GM12878 (cell line): ENCODE measurements around the gene TEN1. TPM values are rescaled to one million over a fixed set of nuclear protein-coding genes. Genes with fewer than 3 reads are reported as not detected.

Source experiments
- ATAC-seq: fragments of 200-7000 bp; cut with Tn5 transposase; 3 replicates; pipeline ENCODE4 v1.9.1; 2020; ENCODE audit warnings: mild to moderate bottlenecking, moderate library complexity
- BruUV-seq: library from RNA; stranded (reverse); fragments of 400-500 nt; replicated peaks from 2 replicates; lab custom pipeline; 2021; lab: Mats Ljungman, UMichigan
- CTCF ChIA-PET: fragments of 300-600 bp; sonication (Branson Sonifier 250); formaldehyde crosslinking; extraction: SDS; loops from one replicate; lab custom pipeline; 2021; ENCODE audit warnings: inconsistent platforms; lab: Yijun Ruan, JAX
- POLR2A ChIA-PET: fragments of 350-600 bp; formaldehyde crosslinking; extraction: SDS; loops from one replicate; lab custom pipeline; 2021; ENCODE audit warnings: inconsistent platforms; lab: Charles Lee
- RAD21 ChIA-PET: fragments of 300-600 bp; sonication (Branson Sonifier 250); formaldehyde crosslinking; loops from one replicate; lab custom pipeline; 2023; ENCODE audit warnings: antibody characterized with exemption; ENCODE audit not compliant: unreplicated experiment; lab: Charles Lee
- SMC1A ChIA-PET: fragments of 300-600 bp; sonication (Branson Sonifier 250); formaldehyde crosslinking; loops from one replicate; lab custom pipeline; 2023; ENCODE audit not compliant: unreplicated experiment, uncharacterized antibody; lab: Charles Lee
- DNase-seq: peaks from one replicate; pipeline ENCODE4 v3.0.0-alpha.2; 2011; ENCODE audit warnings: low read depth, low spot score
- FAIRE-seq: peaks from 3 replicates; lab custom pipeline; 2011; peaks lifted over from hg19 to GRCh38; lab: Jason Lieb, UNC
- H2AFZ ChIP-seq: 2 replicates; pipeline ENCODE4 v1.6.0; 2011; ENCODE audit warnings: low read depth, low read length, control low read depth; ENCODE audit not compliant: control insufficient read depth
- H3K27ac ChIP-seq: 2 replicates; pipeline ENCODE4 v1.5.1; 2011; ENCODE audit warnings: control low read depth; ENCODE audit not compliant: control insufficient read depth, insufficient read depth
- H3K27me3 ChIP-seq, 2 experiments: replicated peaks in 1 of 2; 2 replicates each; pipeline versions ENCODE4 v1.6.0 to v1.6.1; 2011; ENCODE audit warnings: low read length in 1 of 2; ENCODE audit not compliant: control insufficient read depth in 2 of 2, insufficient read depth in 2 of 2
- H3K36me3 ChIP-seq, 2 experiments: 2 replicates each; pipeline ENCODE4 v1.5.1; 2011; ENCODE audit warnings: low read length in 1 of 2; ENCODE audit not compliant: control insufficient read depth in 2 of 2, insufficient read depth in 2 of 2
- H3K4me1 ChIP-seq: 2 replicates; pipeline ENCODE4 v1.6.1; 2011; ENCODE audit warnings: mild to moderate bottlenecking, low read length, moderate library complexity, mixed read lengths; ENCODE audit not compliant: control insufficient read depth, insufficient read depth
- H3K4me2 ChIP-seq: 2 replicates; pipeline ENCODE4 v1.6.0; 2011; ENCODE audit warnings: control low read depth; ENCODE audit not compliant: control insufficient read depth, insufficient read depth
- H3K4me3 ChIP-seq: fragments of 200-600 bp; sonication (generic); 2 replicates; pipeline ENCODE4 v1.5.1; 2016
- H3K79me2 ChIP-seq: 2 replicates; pipeline ENCODE4 v1.6.0; 2011; ENCODE audit warnings: low read length; ENCODE audit not compliant: control insufficient read depth, insufficient read depth
- H3K9ac ChIP-seq: 2 replicates; pipeline ENCODE4 v1.8.0; 2011; ENCODE audit warnings: low read length, control low read depth, mixed read lengths; ENCODE audit not compliant: control insufficient read depth, insufficient read depth
- H3K9me3 ChIP-seq: replicated peaks from 3 replicates; pipeline ENCODE4 v1.5.1; 2011; ENCODE audit warnings: mild to moderate bottlenecking, low read length; ENCODE audit not compliant: control insufficient read depth, insufficient read depth
- H4K20me1 ChIP-seq: 2 replicates; pipeline ENCODE4 v1.6.0; 2011; ENCODE audit not compliant: control insufficient read depth, insufficient read depth
- IKZF1 ChIP-seq: fragments of 450-650 bp; conservative IDR thresholded peaks from 2 replicates; pipeline ENCODE4 v1.6.1; 2017; ENCODE audit warnings: antibody characterized with exemption, mild to moderate bottlenecking
- PML ChIP-seq: IDR thresholded peaks from 2 replicates; pipeline ENCODE4 v1.6.1; 2012; ENCODE audit warnings: low read length, inconsistent platforms
- POLR2A ChIP-seq: IDR thresholded peaks from 2 replicates; pipeline ENCODE4 v1.6.1; 2011; ENCODE audit warnings: low read depth, mild to moderate bottlenecking, low read length
- YY1 ChIP-seq: IDR thresholded peaks from 2 replicates; pipeline ENCODE4 v1.6.1; 2011; ENCODE audit warnings: low read depth, mild to moderate bottlenecking, low read length
- ZNF622 ChIP-seq: fragments of 450-650 bp; IDR thresholded peaks from 2 replicates; pipeline ENCODE4 v1.6.1; 2017; ENCODE audit warnings: mild to moderate bottlenecking, inconsistent platforms
- WGBS: methylation state at CpG from one replicate; pipeline ENCODE4 v1.1.6; 2016; ENCODE audit warnings: low lambda C conversion rate; ENCODE audit not compliant: insufficient replicate concordance, insufficient coverage; ENCODE audit errors: missing lambda C conversion rate; 5-methylcytosine and 5-hydroxymethylcytosine counted together
- in situ Hi-C: fragments of 300-500 bp; cut with MboI; formaldehyde crosslinking; loops from 9 replicates; pipeline ENCODE4 v1.14.3; 2018; ENCODE audit warnings: mixed read lengths
- intact Hi-C: fragments of 100-400 bp; cut with micrococcal nuclease; formaldehyde crosslinking; loops from one replicate; pipeline ENCODE4 v1.14.2; 2022; ENCODE audit not compliant: unreplicated experiment
- polyA plus RNA-seq, 11 experiments: library from polyadenylated mRNA; depleted of rRNA in 4 of 11; unstranded in 6 of 11; stranded (reverse) in 5 of 11; fragments of >200 nt; fragmentation: Nextera tagmentation in 4 of 11; fragmentation: Illumina TruSeq in 1 of 11; extraction: Ambion mirVana in 4 of 11; extraction: Trizol in 1 of 11; gene quantifications; 1 replicate in 1 of 11; 2 replicates in 10 of 11; pipeline versions ENCODE4 v1.2.1 to v1.2.3, GENCODE V29; 2011 to 2016; ENCODE audit warnings: inconsistent platforms in 2 of 11, missing spikeins in 2 of 11, low read depth in 1 of 11
- total RNA-seq, 4 experiments: library from RNA; depleted of rRNA in 3 of 4; stranded (reverse); fragments of >200 nt in 3 of 4; fragmentation: Illumina TruSeq in 1 of 4; extraction: Trizol in 1 of 4; gene quantifications; 2 replicates each; pipeline versions ENCODE4 v1.2.1 to v1.2.3, GENCODE V29; 2013 to 2021
- TF ChIP-seq, protein P1 (sequence below): fragments of 450-650 bp; IDR thresholded peaks from 2 replicates; pipeline ENCODE4 v1.6.1; 2016; ENCODE audit warnings: mild to moderate bottlenecking
- TF ChIP-seq, protein P2 (sequence below): IDR thresholded peaks from 2 replicates; pipeline ENCODE4 v1.6.1; 2012; ENCODE audit warnings: improper control_type of control experiment, low read depth, low read length; ENCODE audit not compliant: insufficient replicate concordance
- TF ChIP-seq, protein P3 (sequence below): fragments of 450-650 bp; IDR thresholded peaks from 2 replicates; pipeline ENCODE4 v1.6.1; 2017; ENCODE audit warnings: mild to moderate bottlenecking
- TF ChIP-seq, protein P4 (sequence below): IDR thresholded peaks from 2 replicates; pipeline ENCODE4 v1.6.1; 2012; ENCODE audit warnings: low read length, inconsistent platforms

Gene TEN1
- total and polyA plus RNA-seq, 10 of the 15 experiments (the other 5 are each of a cell fraction or from before 2014, with no cell fraction given): 1.1 to 33.1 (median 17.4) TPM

DNA sequence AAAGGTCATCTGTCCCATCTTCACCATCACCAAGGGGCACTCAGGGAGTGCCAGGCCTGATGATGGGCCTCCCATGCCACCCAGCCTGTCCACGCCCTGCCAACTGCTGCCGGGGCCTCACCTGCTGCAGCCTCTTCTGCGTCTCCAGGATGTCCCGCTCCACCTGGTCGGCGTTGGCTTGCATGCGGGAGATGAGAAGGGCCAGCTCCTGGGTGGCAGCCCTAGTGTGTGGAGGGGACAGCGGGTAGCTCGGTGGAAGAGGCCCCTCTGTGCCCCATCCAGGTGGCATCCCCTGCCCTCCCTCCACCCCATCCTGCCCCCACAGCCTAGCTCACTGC lies 44.8 kb downstream of the TEN1 start:
- no peak overlapping the region for H3K9ac ChIP-seq

More for the DNA sequence above, 44.8 kb downstream of the TEN1 start:
- in situ Hi-C loops (no loop called here), intact Hi-C loops (no loop called here)
- no TSS peak for BruUV-seq
- Histone ChIP-seq H3K36me3 (no peaks in the 10 kb centered on the region), H3K27me3 (no peaks in the 10 kb centered on the region), H3K4me1 (no peaks in the 10 kb centered on the region), H4K20me1 (no peaks in the 10 kb centered on the region), H2AFZ (no peak overlapping the region), H3K27ac (no peak overlapping the region), H3K4me3 (no peak overlapping the region), H3K4me2 (no peak overlapping the region), H3K9me3 (no peaks in the 10 kb centered on the region), H3K79me2 (no peaks in the 10 kb centered on the region)
- no peak for FAIRE-seq
- WGBS: 59% methylated on average over 9 of the region's 9 CpGs
- no peak for DNase-seq
- no peak for TF ChIP-seq PML
- no peak for TF ChIP-seq POLR2A
- TF ChIP-seq, protein P1, sequence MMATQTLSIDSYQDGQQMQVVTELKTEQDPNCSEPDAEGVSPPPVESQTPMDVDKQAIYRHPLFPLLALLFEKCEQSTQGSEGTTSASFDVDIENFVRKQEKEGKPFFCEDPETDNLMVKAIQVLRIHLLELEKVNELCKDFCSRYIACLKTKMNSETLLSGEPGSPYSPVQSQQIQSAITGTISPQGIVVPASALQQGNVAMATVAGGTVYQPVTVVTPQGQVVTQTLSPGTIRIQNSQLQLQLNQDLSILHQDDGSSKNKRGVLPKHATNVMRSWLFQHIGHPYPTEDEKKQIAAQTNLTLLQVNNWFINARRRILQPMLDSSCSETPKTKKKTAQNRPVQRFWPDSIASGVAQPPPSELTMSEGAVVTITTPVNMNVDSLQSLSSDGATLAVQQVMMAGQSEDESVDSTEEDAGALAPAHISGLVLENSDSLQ: no peak
- TF ChIP-seq, protein P2, sequence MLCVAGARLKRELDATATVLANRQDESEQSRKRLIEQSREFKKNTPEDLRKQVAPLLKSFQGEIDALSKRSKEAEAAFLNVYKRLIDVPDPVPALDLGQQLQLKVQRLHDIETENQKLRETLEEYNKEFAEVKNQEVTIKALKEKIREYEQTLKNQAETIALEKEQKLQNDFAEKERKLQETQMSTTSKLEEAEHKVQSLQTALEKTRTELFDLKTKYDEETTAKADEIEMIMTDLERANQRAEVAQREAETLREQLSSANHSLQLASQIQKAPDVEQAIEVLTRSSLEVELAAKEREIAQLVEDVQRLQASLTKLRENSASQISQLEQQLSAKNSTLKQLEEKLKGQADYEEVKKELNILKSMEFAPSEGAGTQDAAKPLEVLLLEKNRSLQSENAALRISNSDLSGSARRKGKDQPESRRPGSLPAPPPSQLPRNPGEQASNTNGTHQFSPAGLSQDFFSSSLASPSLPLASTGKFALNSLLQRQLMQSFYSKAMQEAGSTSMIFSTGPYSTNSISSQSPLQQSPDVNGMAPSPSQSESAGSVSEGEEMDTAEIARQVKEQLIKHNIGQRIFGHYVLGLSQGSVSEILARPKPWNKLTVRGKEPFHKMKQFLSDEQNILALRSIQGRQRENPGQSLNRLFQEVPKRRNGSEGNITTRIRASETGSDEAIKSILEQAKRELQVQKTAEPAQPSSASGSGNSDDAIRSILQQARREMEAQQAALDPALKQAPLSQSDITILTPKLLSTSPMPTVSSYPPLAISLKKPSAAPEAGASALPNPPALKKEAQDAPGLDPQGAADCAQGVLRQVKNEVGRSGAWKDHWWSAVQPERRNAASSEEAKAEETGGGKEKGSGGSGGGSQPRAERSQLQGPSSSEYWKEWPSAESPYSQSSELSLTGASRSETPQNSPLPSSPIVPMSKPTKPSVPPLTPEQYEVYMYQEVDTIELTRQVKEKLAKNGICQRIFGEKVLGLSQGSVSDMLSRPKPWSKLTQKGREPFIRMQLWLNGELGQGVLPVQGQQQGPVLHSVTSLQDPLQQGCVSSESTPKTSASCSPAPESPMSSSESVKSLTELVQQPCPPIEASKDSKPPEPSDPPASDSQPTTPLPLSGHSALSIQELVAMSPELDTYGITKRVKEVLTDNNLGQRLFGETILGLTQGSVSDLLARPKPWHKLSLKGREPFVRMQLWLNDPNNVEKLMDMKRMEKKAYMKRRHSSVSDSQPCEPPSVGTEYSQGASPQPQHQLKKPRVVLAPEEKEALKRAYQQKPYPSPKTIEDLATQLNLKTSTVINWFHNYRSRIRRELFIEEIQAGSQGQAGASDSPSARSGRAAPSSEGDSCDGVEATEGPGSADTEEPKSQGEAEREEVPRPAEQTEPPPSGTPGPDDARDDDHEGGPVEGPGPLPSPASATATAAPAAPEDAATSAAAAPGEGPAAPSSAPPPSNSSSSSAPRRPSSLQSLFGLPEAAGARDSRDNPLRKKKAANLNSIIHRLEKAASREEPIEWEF: no peak
- no peak for TF ChIP-seq YY1
- TF ChIP-seq, protein P3, sequence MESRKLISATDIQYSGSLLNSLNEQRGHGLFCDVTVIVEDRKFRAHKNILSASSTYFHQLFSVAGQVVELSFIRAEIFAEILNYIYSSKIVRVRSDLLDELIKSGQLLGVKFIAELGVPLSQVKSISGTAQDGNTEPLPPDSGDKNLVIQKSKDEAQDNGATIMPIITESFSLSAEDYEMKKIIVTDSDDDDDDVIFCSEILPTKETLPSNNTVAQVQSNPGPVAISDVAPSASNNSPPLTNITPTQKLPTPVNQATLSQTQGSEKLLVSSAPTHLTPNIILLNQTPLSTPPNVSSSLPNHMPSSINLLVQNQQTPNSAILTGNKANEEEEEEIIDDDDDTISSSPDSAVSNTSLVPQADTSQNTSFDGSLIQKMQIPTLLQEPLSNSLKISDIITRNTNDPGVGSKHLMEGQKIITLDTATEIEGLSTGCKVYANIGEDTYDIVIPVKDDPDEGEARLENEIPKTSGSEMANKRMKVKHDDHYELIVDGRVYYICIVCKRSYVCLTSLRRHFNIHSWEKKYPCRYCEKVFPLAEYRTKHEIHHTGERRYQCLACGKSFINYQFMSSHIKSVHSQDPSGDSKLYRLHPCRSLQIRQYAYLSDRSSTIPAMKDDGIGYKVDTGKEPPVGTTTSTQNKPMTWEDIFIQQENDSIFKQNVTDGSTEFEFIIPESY: no peak
- TF ChIP-seq IKZF1: no peak
- TF ChIP-seq, protein P4, sequence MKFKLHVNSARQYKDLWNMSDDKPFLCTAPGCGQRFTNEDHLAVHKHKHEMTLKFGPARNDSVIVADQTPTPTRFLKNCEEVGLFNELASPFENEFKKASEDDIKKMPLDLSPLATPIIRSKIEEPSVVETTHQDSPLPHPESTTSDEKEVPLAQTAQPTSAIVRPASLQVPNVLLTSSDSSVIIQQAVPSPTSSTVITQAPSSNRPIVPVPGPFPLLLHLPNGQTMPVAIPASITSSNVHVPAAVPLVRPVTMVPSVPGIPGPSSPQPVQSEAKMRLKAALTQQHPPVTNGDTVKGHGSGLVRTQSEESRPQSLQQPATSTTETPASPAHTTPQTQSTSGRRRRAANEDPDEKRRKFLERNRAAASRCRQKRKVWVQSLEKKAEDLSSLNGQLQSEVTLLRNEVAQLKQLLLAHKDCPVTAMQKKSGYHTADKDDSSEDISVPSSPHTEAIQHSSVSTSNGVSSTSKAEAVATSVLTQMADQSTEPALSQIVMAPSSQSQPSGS: no peak
- TF ChIP-seq ZNF622: no peak
- POLR2A ChIA-PET: no interaction called here
- SMC1A ChIA-PET: no interaction called here
- no peak for ATAC-seq
- CTCF ChIA-PET: no interaction called here
- RAD21 ChIA-PET: no interaction called here
